ENCODE results near the gene UMODL1. TPM values are rescaled to one million over a fixed set of nuclear protein-coding genes. Genes with fewer than 3 reads are reported as not detected.
A peak's percentile ranks its signal among the peaks of the same experiment; 100 is the strongest.

UMODL1 gene
- total RNA-seq, 2 donors from 2014 or later, result 0.35 to 0.37 TPM

- no peaks in the 10 kb centered on the region for H3K4me1 ChIP-seq
- no peak overlapping the region for H3K4me3 ChIP-seq
- no peaks in the 10 kb centered on the region for H3K9me3 ChIP-seq
- no peaks in the 10 kb centered on the region for H3K36me3 ChIP-seq
- no peak overlapping the region for H3K27ac ChIP-seq
- no peak for DNase-seq
- intact Hi-C loops (cut with DNase I), result loop anchor here (2.0 kb wide), 1 partner anchor 301 kb away; no protein-coding TSS in a partner anchor
- TF ChIP-seq CTCF (IDR thresholded peaks at IDR 0.05), result no peak
- no peaks in the 10 kb centered on the region for H3K27me3 ChIP-seq
- H3K9ac ChIP-seq (ENCODE audit: low read depth in 2 of 2, low read length in 2 of 2), result no peak overlapping the region
Measured at GRCh38 chr21:42117967-42118780, 47.1 kb downstream of the UMODL1 start.

- Histone ChIP-seq H3K9ac (ENCODE audit: low read depth in 2 of 2, low read length in 2 of 2) (no peak overlapping the region), H3K9me3 (no peaks in the 10 kb centered on the region), H3K27me3 (no peaks in the 10 kb centered on the region), H3K27ac (no peak overlapping the region), H3K4me3 (no peak overlapping the region), H3K4me1 (no peaks in the 10 kb centered on the region), H3K36me3 (no peaks in the 10 kb centered on the region)
- intact Hi-C loops (cut with DNase I), result no loop called here
- no peak for TF ChIP-seq CTCF (IDR thresholded peaks at IDR 0.05)
- DNase-seq, result no peak
Measured at GRCh38 chr21:42118901-42119300, 47.8 kb downstream of the UMODL1 start.

GRCh38 chr21:42120101-42120902 lies 49.2 kb downstream of the UMODL1 start:
- no peak overlapping the region for H3K9ac ChIP-seq (ENCODE audit: low read depth in 2 of 2, low read length in 2 of 2)
- intact Hi-C loops (cut with DNase I), result no loop called here
- no peaks in the 10 kb centered on the region for H3K4me1 ChIP-seq
- no peak for DNase-seq
- H3K36me3 ChIP-seq, result no peaks in the 10 kb centered on the region
- no peaks in the 10 kb centered on the region for H3K9me3 ChIP-seq
- no peak overlapping the region for H3K4me3 ChIP-seq
- no peaks in the 10 kb centered on the region for H3K27me3 ChIP-seq
- no peak for TF ChIP-seq CTCF (IDR thresholded peaks at IDR 0.05)
- H3K27ac ChIP-seq, result no peak overlapping the region

GRCh38 chr21:42120903-42121535 lies 49.9 kb downstream of the UMODL1 start:
- intact Hi-C loops (cut with DNase I), result no loop called here
- Histone ChIP-seq H3K9me3 (no peaks in the 10 kb centered on the region), H3K27me3 (no peaks in the 10 kb centered on the region), H3K4me3 (no peak overlapping the region), H3K27ac (no peak overlapping the region), H3K36me3 (no peaks in the 10 kb centered on the region), H3K9ac (ENCODE audit: low read depth in 2 of 2, low read length in 2 of 2) (no peak overlapping the region), H3K4me1 (no peaks in the 10 kb centered on the region)
- TF ChIP-seq CTCF (IDR thresholded peaks at IDR 0.05), result no peak
- no peak for DNase-seq

- H3K4me3 ChIP-seq, result no peak overlapping the region
- no peak overlapping the region for H3K27ac ChIP-seq
- DNase-seq, result peak; percentile 62
- no peaks in the 10 kb centered on the region for H3K36me3 ChIP-seq
- intact Hi-C loops (cut with DNase I), result no loop called here
- H3K9me3 ChIP-seq, result no peaks in the 10 kb centered on the region
- TF ChIP-seq CTCF (IDR thresholded peaks at IDR 0.05), result no peak
- H3K4me1 ChIP-seq, result no peaks in the 10 kb centered on the region
- no peaks in the 10 kb centered on the region for H3K27me3 ChIP-seq
- no peak overlapping the region for H3K9ac ChIP-seq (ENCODE audit: low read depth in 2 of 2, low read length in 2 of 2)
Measured at GRCh38 chr21:42121794-42122193, 50.7 kb downstream of the UMODL1 start.

All from colonic mucosa (tissue), 4 donors.